Neural cell (in vitro differentiated cells): ENCODE measurements around the gene NDUFAB1.

Source experiments
- CTCF ChIP-seq: fragments of 450-650 bp; IDR thresholded peaks from 2 replicates; pipeline ENCODE4 v1.5.1; 2014; ENCODE audit warnings: antibody characterized with exemption, mild to moderate bottlenecking, moderate library complexity; ENCODE audit not compliant: poor library complexity, severe bottlenecking
- EP300 ChIP-seq: fragments of 450-650 bp; conservative IDR thresholded peaks from 2 replicates; pipeline ENCODE4 v1.6.1; 2014; ENCODE audit warnings: antibody characterized with exemption, mild to moderate bottlenecking, moderate library complexity; ENCODE audit not compliant: poor library complexity, severe bottlenecking
- EZH2 ChIP-seq: fragments of 200-600, 300-800 bp; shearing (Covaris generic), sonication (generic); IDR thresholded peaks from 2 replicates; pipeline ENCODE4 v1.6.1; 2014; ENCODE audit warnings: antibody characterized with exemption, low read length, borderline replicate concordance, mild to moderate bottlenecking; ENCODE audit not compliant: insufficient read depth, poor library complexity, severe bottlenecking
- MXI1 ChIP-seq: fragments of 450-650 bp; conservative IDR thresholded peaks from 2 replicates; pipeline ENCODE4 v1.6.1; 2014; ENCODE audit warnings: antibody characterized with exemption, mild to moderate bottlenecking; ENCODE audit not compliant: poor library complexity, severe bottlenecking
- POLR2AphosphoS5 ChIP-seq: IDR thresholded peaks from 2 replicates; pipeline ENCODE4 v1.6.1; 2012
- RAD21 ChIP-seq: fragments of 450-650 bp; conservative IDR thresholded peaks from 2 replicates; pipeline ENCODE4 v1.6.1; 2014; ENCODE audit warnings: antibody characterized with exemption, mild to moderate bottlenecking, moderate library complexity
- SMC3 ChIP-seq: fragments of 450-650 bp; conservative IDR thresholded peaks from 2 replicates; pipeline ENCODE4 v1.6.1; 2014; ENCODE audit warnings: antibody characterized with exemption, mild to moderate bottlenecking, moderate library complexity; ENCODE audit not compliant: poor library complexity
- TF ChIP-seq, protein P1 (sequence below): IDR thresholded peaks from 2 replicates; pipeline ENCODE4 v1.6.1; 2012; ENCODE audit warnings: borderline replicate concordance

- no peak for TF ChIP-seq CTCF
- no peak for TF ChIP-seq EP300
- TF ChIP-seq EZH2 = no peak
- TF ChIP-seq SMC3 = no peak
- no peak for TF ChIP-seq POLR2AphosphoS5
- TF ChIP-seq MXI1 = no peak
- TF ChIP-seq, protein P1, sequence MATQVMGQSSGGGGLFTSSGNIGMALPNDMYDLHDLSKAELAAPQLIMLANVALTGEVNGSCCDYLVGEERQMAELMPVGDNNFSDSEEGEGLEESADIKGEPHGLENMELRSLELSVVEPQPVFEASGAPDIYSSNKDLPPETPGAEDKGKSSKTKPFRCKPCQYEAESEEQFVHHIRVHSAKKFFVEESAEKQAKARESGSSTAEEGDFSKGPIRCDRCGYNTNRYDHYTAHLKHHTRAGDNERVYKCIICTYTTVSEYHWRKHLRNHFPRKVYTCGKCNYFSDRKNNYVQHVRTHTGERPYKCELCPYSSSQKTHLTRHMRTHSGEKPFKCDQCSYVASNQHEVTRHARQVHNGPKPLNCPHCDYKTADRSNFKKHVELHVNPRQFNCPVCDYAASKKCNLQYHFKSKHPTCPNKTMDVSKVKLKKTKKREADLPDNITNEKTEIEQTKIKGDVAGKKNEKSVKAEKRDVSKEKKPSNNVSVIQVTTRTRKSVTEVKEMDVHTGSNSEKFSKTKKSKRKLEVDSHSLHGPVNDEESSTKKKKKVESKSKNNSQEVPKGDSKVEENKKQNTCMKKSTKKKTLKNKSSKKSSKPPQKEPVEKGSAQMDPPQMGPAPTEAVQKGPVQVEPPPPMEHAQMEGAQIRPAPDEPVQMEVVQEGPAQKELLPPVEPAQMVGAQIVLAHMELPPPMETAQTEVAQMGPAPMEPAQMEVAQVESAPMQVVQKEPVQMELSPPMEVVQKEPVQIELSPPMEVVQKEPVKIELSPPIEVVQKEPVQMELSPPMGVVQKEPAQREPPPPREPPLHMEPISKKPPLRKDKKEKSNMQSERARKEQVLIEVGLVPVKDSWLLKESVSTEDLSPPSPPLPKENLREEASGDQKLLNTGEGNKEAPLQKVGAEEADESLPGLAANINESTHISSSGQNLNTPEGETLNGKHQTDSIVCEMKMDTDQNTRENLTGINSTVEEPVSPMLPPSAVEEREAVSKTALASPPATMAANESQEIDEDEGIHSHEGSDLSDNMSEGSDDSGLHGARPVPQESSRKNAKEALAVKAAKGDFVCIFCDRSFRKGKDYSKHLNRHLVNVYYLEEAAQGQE = no peak
- TF ChIP-seq RAD21 = no peak
Observed at GRCh38 chr16:23615805-23616204, 19.7 kb upstream of the NDUFAB1 start.
